HG03439 (cell line): Measurements from ENCODE around the gene CCDC88C.
A peak's percentile ranks its signal among the peaks of the same experiment; 100 is the strongest.

Experiments used
- ATAC-seq: cut with Tn5 transposase; IDR thresholded peaks from one replicate; pipeline ENCODE4 v1.9.1; 2021; ENCODE audit warnings: mild to moderate bottlenecking, moderate library complexity; ENCODE audit not compliant: unreplicated experiment

Gene CCDC88C

GRCh38 chr14:91348845-91349465 is 68.7 kb downstream of the CCDC88C start:
- peak; percentile 5 for ATAC-seq

DNA sequence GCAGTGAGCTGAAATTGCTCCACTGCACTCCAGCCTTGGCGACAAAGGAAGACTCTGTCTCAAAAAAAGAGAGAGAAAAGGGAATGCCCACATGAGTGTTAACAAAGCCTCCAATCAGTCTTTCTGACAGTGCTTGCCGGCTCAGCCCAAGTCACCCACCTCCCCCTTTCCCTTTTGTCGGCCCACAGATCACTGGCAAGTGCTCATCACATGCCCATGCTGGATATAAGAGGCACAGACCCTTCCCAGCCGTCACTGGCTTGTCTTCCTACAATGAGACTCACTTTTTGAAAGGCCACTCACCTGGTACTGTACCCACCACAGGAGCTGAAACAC is 70.8 kb downstream of the CCDC88C start:
- no peak for ATAC-seq

DNA sequence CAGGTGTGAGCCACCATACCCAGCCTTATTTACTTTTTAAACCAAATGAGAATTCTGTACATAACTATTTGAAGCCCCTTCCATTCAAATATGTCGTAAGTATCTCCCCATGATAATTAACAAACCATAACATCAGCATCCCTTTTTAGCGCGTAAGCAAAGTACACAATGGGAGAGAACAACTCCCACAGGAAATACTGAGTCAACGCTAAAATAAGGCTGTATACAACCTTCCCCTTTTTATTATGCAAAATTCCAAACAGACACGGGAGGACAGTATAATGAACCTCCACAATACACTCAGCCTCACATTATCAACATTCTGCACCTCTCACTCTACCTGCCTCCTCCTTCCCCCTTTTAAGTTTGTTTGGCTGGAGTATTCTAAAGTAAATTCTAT is 73.5 kb downstream of the CCDC88C start:
- ATAC-seq = no peak

GRCh38 chr14:91343051-91343450 is 74.6 kb downstream of the CCDC88C start:
- ATAC-seq = no peak

- ATAC-seq = no peak
These were observed 75.3 kb downstream of the CCDC88C start for GRCh38 chr14:91342206-91342760.

DNA sequence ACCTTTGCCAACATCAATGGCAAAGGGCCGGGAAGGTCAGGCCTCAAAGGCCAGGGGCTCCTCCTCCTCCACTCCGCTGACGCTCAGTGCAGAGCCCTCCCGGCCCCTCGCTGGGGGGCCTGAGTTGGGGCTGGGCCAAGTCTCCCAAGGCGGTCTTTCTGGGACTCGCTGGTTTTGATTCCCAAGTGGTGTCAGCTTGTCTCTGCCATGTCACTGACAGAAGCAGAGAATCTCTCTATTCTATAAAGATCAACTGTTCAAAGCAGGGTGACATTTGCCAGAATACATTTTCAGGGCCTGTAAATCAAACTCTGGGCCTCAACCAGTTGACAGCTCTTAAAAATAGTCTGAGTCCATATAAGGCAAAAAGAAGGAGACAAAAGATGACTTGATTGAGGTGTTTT is 75.9 kb downstream of the CCDC88C start:
- no peak for ATAC-seq

DNA sequence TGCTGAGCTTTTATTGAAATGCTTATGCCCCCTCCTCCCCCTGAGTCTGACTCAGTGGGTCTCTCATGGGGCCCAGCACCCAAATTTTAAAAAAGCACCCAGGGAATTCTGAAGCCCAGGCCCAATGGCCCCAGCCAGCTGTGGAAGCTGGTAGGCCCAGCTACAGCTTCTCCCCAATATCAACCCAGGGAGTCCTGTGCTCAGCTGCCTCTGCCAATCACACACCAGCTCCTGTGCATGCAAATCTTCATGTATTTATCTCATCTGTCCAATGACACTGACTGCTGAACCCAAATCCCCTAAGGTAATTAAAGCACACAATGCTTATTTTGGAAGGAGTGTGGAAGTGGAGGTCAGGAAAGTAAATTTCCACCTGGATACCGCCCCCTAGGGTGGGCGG is 76.3 kb downstream of the CCDC88C start:
- no peak for ATAC-seq

- ATAC-seq = no peak
These were observed 77.8 kb downstream of the CCDC88C start for GRCh38 chr14:91339671-91340369.

DNA sequence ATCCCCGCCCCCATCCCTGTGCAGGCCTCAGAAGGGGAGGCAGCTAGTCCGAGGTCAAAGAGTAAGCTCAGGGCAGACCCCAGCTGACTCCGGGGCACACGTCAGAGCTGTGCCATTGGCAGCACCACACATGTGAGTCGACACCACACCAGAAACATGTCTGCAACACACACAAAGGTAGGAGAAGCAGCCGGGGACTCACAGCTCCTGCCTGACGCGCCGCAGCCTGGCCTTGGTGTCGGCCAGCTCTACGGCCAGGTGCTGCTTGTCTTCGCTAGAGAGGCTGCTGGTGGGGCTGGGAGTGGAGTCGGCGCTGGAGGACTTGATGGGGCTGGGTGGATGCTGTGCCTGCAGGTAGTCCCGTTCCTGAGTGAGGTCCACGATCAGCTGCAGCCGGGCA is 78.5 kb downstream of the CCDC88C start:
- ATAC-seq = no peak

GRCh38 chr14:91338379-91338778 is 79.2 kb downstream of the CCDC88C start:
- no peak for ATAC-seq

DNA sequence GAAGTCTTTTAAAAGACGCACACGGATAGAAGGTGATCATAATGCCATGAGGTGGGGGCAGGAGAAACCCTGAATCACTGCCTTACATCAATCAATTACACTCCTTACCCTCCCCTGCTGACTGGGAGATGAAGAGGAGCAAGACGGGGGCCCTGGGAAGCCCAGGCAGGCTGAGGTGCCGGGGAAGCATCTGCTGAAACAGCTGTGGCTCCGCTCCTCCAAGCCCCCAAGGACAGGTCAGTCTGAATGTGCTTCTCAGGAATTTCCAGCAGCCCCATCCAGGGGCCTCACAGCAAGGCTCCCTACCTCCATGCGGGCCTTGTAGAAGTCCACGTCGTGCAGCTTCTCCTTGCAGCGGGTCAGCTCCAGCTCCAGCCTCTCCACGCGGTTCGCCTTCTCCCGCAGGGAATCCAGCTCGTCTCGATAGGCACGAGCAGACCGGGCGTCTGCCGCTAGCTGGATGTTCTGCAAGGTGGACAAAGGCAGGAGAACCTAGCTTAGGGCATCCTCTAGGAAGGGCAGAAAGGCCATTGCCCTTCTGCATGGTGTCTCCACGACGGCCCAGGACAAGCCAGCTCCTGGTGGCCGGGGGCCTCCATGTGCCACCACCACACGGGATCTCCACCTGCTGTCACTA is 79.8 kb downstream of the CCDC88C start:
- no peak for ATAC-seq

- ATAC-seq = no peak
These were observed 81.5 kb downstream of the CCDC88C start for GRCh38 chr14:91336093-91336450.

- no peak for ATAC-seq
These were observed 82.2 kb downstream of the CCDC88C start for GRCh38 chr14:91335191-91336092.

DNA sequence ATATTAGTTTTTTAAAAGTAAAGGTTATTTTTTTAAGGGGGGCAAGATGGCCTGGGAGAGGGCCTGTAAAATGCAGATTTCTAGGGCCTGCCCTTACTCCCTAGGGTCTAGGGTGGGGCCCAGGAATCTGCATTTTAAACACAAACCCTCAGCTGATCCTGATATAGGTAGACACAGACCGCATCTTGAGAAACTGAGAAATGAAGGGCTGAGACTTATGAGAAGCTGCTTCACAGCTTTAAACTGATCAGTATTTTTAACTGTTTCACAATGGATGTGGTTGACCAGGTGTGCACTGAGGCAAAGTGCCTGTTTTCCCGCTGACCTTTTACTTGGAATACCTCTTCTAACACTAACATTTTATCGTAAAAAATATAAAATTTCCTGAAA is 84.0 kb downstream of the CCDC88C start:
- ATAC-seq = no peak

DNA sequence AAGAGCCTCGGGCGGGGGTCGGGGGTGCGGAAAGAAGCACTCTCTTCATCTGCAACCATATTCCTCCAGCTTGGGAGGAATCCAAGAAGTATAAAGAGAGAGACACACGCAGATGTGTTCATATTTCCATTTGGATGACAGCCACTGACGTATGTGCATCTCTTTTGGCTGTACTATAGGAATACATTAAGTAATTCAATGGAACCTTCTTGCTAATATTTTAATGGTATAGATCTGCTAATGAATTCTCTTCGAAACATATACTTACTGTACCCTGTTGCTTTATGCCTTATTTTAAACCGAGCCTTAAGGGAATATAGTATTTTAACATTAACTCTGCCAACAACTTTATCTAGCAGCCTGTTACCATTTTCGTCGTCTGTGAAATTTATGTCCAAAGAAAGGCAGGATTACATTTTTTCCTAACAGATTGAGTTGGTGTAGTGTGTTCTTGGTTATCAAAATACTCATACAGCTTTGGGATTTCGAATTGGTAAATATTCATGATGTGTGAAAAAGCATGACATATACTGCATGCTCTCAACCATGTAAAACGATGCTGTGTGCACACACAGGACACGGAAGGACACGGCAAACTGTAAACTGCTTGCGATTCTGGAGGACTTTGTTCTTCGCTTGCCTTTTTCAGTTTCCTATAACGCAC is 84.5 kb downstream of the CCDC88C start:
- no peak for ATAC-seq

DNA sequence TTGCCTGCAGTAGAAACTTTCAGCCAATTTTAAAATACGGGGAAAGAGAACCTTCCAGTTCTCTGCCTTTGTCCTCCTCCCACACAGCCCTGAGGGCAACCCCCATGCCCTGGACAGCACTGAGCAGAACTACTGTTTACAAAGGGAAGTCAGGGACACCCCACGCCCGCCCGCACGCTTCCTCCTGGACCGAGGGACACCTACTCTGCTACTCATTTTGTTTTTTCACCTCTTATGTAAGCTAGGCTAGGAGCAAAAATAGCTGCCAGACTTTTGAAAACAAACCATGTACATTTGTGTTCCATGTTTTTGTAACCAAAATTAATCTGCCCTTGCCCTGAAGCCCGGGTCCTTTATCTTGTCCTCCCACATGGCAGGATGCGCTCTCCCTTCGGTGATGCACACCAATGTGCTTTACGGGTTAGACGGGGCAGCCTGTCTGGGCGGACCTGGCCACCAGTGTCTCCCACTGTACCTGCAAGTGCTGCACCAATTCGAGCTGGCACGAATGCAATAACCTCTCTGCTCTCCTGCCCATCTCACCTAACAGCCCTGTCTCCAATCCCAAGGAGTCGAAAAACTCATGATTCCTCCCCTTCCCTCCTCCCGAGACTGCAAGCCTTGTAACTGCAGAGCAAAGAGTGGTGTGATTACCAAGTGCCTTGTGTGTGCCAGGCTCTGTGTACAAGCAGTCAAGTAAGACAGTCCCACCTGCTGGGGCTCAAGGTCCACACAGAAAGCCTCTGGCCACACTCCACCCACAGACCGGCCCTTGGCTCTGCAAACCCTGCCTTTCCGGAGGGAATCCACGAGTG is 85.2 kb downstream of the CCDC88C start:
- ATAC-seq = no peak

DNA sequence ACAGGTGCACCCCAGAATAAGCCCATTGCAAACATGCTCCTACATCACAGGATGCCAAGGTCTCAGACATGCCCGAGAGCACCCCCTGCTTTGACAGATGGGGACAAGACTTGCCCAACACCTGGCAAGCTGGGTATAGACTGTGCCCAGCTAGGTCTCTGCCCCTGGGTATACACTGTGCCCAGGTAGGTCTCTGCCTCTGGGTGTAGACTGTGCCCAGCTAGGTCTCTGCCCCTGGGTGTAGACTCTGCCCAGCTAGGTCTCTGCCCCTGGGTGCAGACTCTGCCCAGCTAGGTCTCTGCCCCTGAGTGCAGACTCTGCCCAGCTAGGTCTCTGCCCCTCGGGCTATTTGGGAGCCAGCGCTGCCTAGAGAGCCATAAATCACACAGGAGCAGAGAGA is 85.9 kb downstream of the CCDC88C start:
- ATAC-seq = no peak

- no peak for ATAC-seq
These were observed 86.8 kb downstream of the CCDC88C start for GRCh38 chr14:91330856-91331255.

GRCh38 chr14:91330096-91330696 is 87.4 kb downstream of the CCDC88C start:
- ATAC-seq = no peak
